ENCODE results near the gene ANO4. TPM values are rescaled to one million over a fixed set of nuclear protein-coding genes. Genes with fewer than 3 reads are reported as not detected.

Gene ANO4
- total RNA-seq, 1 donor from 2014 or later, result 7.3 TPM

GRCh38 chr12:101010896-101011295 is 216.3 kb downstream of the ANO4 start:
- Mint-ChIP-seq H3K36me3 (no peaks in the 10 kb centered on the region), H3K4me3 (no peak overlapping the region), H3K27me3 (no peaks in the 10 kb centered on the region), H3K27ac (no peak overlapping the region), H3K4me1 (ENCODE audit: unreplicated experiment) (peaks cover 3% of the 10 kb centered on the region), H3K9me3 (peaks cover 16% of the 10 kb centered on the region)
- no peak for DNase-seq (ENCODE audit: extremely low spot score, unreplicated experiment)
- no peak for TF ChIP-seq CTCF (conservative IDR thresholded peaks at IDR 0.05)

- DNase-seq (ENCODE audit: extremely low spot score, unreplicated experiment), result no peak
- H3K36me3 Mint-ChIP-seq, result peaks cover 5% of the 10 kb centered on the region
- no peak for TF ChIP-seq CTCF (conservative IDR thresholded peaks at IDR 0.05)
- H3K9me3 Mint-ChIP-seq, result peaks cover 20% of the 10 kb centered on the region
- no peak overlapping the region for H3K27ac Mint-ChIP-seq
- peaks cover 14% of the 10 kb centered on the region for H3K4me1 Mint-ChIP-seq (ENCODE audit: unreplicated experiment)
- no peaks in the 10 kb centered on the region for H3K27me3 Mint-ChIP-seq
- no peak overlapping the region for H3K4me3 Mint-ChIP-seq
Observed at GRCh38 chr12:101013993-101014392, 219.4 kb downstream of the ANO4 start.

GRCh38 chr12:101015044-101015443 is 220.5 kb downstream of the ANO4 start:
- peaks cover 5% of the 10 kb centered on the region for H3K36me3 Mint-ChIP-seq
- TF ChIP-seq CTCF (conservative IDR thresholded peaks at IDR 0.05), result no peak
- H3K27ac Mint-ChIP-seq, result no peak overlapping the region
- DNase-seq (ENCODE audit: extremely low spot score, unreplicated experiment), result no peak
- H3K27me3 Mint-ChIP-seq, result no peaks in the 10 kb centered on the region
- H3K9me3 Mint-ChIP-seq, result peaks cover 10% of the 10 kb centered on the region
- H3K4me1 Mint-ChIP-seq (ENCODE audit: unreplicated experiment), result peaks cover 14% of the 10 kb centered on the region
- no peak overlapping the region for H3K4me3 Mint-ChIP-seq

- peaks cover 8% of the 10 kb centered on the region for H3K36me3 Mint-ChIP-seq
- peaks cover 8% of the 10 kb centered on the region for H3K9me3 Mint-ChIP-seq
- H3K27me3 Mint-ChIP-seq, result no peaks in the 10 kb centered on the region
- TF ChIP-seq CTCF (conservative IDR thresholded peaks at IDR 0.05), result no peak
- DNase-seq (ENCODE audit: extremely low spot score, unreplicated experiment), result no peak
- H3K4me1 Mint-ChIP-seq (ENCODE audit: unreplicated experiment), result peaks cover 14% of the 10 kb centered on the region
- H3K4me3 Mint-ChIP-seq, result peak overlapping the region; percentile 66
- peak overlapping the region; percentile 95 for H3K27ac Mint-ChIP-seq
Observed at GRCh38 chr12:101018540-101018939, 224.0 kb downstream of the ANO4 start.

- peak overlapping the region; percentile 95 for H3K27ac Mint-ChIP-seq
- H3K4me3 Mint-ChIP-seq, result no peak overlapping the region
- H3K4me1 Mint-ChIP-seq (ENCODE audit: unreplicated experiment), result peaks cover 14% of the 10 kb centered on the region
- no peaks in the 10 kb centered on the region for H3K27me3 Mint-ChIP-seq
- TF ChIP-seq CTCF (conservative IDR thresholded peaks at IDR 0.05), result no peak
- peaks cover 8% of the 10 kb centered on the region for H3K9me3 Mint-ChIP-seq
- no peak for DNase-seq (ENCODE audit: extremely low spot score, unreplicated experiment)
- H3K36me3 Mint-ChIP-seq, result peaks cover 8% of the 10 kb centered on the region
Observed at GRCh38 chr12:101019201-101019600, 224.6 kb downstream of the ANO4 start.

- H3K27me3 Mint-ChIP-seq, result no peaks in the 10 kb centered on the region
- peak overlapping the region; percentile 95 for H3K27ac Mint-ChIP-seq
- H3K9me3 Mint-ChIP-seq, result peaks cover 8% of the 10 kb centered on the region
- no peak for DNase-seq (ENCODE audit: extremely low spot score, unreplicated experiment)
- peaks cover 14% of the 10 kb centered on the region for H3K4me1 Mint-ChIP-seq (ENCODE audit: unreplicated experiment)
- H3K4me3 Mint-ChIP-seq, result no peak overlapping the region
- no peak for TF ChIP-seq CTCF (conservative IDR thresholded peaks at IDR 0.05)
- H3K36me3 Mint-ChIP-seq, result peaks cover 8% of the 10 kb centered on the region
Observed at GRCh38 chr12:101019667-101020066, 225.1 kb downstream of the ANO4 start.

All from type B pancreatic cell (in vitro differentiated cells).